Stimulated activated CD8-positive, alpha-beta memory T cell treated with anti-CD3 and anti-CD28 coated beads, Interleukin-4, amount 100 ng/mL, for 24 hours (primary cell): ENCODE data around the gene NFKBIL1.

Experiments
- DNase-seq: peaks from one replicate; pipeline ENCODE4 v3.0.0-alpha.2; 2020; ENCODE audit warnings: low read depth

Gene NFKBIL1

GRCh38 chr6:31559958-31560696 lies 12.7 kb downstream of the NFKBIL1 start:
- no peak for DNase-seq

- DNase-seq: no peak
These were observed 13.3 kb downstream of the NFKBIL1 start for GRCh38 chr6:31560697-31561058.

- no peak for DNase-seq
These were observed 20.3 kb downstream of the NFKBIL1 start for GRCh38 chr6:31567531-31568370.

GRCh38 chr6:31568537-31568961 lies 21.1 kb downstream of the NFKBIL1 start:
- no peak for DNase-seq

DNA sequence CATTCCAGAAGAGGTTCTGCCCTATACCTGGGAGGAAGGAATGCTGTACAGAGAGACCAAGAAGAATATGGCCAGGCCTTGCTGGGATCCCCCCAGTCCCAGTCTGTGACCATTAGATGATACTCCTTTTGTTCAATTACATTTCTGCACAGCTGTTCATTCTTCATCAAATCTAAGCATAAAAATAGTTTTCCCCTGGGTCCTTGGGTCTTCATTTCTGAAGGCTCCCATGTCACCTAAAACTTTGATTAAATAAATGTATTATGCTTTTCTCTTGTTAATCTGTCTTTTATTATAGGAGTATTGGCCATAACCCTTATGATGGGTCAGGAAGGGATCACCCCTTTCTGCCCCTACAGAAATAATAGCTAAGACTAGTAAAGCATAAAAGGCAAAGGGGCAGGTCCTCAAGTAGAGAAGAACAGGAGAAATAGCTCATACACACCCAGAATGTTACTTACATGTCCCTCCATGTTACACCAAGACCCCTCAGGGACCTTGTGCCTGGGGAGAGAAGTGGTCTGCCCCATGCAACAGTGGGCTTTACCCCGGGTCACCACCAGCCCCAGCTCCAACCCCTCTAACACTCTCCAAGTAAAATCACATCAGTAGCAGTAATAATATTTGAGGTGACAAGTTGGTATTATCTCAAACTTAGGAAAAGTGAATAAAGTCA lies 22.6 kb downstream of the NFKBIL1 start:
- DNase-seq: no peak

DNA sequence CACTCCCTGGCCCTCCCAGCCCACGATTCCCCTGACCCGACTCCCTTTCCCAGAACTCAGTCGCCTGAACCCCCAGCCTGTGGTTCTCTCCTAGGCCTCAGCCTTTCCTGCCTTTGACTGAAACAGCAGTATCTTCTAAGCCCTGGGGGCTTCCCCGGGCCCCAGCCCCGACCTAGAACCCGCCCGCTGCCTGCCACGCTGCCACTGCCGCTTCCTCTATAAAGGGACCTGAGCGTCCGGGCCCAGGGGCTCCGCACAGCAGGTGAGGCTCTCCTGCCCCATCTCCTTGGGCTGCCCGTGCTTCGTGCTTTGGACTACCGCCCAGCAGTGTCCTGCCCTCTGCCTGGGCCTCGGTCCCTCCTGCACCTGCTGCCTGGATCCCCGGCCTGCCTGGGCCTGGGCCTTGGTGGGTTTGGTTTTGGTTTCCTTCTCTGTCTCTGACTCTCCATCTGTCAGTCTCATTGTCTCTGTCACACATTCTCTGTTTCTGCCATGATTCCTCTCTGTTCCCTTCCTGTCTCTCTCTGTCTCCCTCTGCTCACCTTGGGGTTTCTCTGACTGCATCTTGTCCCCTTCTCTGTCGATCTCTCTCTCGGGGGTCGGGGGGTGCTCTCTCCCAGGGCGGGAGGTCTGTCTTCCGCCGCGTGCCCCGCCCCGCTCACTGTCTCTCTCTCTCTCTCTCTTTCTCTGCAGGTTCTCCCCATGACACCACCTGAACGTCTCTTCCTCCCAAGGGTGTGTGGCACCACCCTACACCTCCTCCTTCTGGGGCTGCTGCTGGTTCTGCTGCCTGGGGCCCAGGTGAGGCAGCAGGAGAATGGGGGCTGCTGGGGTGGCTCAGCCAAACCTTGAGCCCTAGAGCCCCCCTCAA lies 24.9 kb downstream of the NFKBIL1 start, which contains the start of gene LTA:
LTA (plus strand) TSS at position 249 of the 871 bp plus-strand sequence; CDS start at position 703, 454 bp downstream.
- DNase-seq: peak; percentile 73

DNA sequence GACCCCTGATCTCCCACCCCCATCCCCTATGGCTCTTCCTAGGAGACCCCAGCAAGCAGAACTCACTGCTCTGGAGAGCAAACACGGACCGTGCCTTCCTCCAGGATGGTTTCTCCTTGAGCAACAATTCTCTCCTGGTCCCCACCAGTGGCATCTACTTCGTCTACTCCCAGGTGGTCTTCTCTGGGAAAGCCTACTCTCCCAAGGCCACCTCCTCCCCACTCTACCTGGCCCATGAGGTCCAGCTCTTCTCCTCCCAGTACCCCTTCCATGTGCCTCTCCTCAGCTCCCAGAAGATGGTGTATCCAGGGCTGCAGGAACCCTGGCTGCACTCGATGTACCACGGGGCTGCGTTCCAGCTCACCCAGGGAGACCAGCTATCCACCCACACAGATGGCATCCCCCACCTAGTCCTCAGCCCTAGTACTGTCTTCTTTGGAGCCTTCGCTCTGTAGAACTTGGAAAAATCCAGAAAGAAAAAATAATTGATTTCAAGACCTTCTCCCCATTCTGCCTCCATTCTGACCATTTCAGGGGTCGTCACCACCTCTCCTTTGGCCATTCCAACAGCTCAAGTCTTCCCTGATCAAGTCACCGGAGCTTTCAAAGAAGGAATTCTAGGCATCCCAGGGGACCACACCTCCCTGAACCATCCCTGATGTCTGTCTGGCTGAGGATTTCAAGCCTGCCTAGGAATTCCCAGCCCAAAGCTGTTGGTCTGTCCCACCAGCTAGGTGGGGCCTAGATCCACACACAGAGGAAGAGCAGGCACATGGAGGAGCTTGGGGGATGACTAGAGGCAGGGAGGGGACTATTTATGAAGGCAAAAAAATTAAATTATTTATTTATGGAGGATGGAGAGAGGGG lies 26.1 kb downstream of the NFKBIL1 start:
- no peak for DNase-seq

DNA sequence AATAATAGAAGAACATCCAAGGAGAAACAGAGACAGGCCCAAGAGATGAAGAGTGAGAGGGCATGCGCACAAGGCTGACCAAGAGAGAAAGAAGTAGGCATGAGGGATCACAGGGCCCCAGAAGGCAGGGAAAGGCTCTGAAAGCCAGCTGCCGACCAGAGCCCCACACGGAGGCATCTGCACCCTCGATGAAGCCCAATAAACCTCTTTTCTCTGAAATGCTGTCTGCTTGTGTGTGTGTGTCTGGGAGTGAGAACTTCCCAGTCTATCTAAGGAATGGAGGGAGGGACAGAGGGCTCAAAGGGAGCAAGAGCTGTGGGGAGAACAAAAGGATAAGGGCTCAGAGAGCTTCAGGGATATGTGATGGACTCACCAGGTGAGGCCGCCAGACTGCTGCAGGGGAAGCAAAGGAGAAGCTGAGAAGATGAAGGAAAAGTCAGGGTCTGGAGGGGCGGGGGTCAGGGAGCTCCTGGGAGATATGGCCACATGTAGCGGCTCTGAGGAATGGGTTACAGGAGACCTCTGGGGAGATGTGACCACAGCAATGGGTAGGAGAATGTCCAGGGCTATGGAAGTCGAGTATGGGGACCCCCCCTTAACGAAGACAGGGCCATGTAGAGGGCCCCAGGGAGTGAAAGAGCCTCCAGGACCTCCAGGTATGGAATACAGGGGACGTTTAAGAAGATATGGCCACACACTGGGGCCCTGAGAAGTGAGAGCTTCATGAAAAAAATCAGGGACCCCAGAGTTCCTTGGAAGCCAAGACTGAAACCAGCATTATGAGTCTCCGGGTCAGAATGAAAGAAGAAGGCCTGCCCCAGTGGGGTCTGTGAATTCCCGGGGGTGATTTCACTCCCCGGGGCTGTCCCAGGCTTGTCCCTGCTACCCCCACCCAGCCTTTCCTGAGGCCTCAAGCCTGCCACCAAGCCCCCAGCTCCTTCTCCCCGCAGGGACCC lies 27.0 kb downstream of the NFKBIL1 start:
- DNase-seq: no peak

- DNase-seq: peak; percentile 67
These were observed 28.0 kb downstream of the NFKBIL1 start, which contains the start of gene TNF for GRCh38 chr6:31575335-31575901. TSS of gene TNF (plus strand) at chr6:31575565. CDS start at chr6:31575742, 177 bp downstream.

DNA sequence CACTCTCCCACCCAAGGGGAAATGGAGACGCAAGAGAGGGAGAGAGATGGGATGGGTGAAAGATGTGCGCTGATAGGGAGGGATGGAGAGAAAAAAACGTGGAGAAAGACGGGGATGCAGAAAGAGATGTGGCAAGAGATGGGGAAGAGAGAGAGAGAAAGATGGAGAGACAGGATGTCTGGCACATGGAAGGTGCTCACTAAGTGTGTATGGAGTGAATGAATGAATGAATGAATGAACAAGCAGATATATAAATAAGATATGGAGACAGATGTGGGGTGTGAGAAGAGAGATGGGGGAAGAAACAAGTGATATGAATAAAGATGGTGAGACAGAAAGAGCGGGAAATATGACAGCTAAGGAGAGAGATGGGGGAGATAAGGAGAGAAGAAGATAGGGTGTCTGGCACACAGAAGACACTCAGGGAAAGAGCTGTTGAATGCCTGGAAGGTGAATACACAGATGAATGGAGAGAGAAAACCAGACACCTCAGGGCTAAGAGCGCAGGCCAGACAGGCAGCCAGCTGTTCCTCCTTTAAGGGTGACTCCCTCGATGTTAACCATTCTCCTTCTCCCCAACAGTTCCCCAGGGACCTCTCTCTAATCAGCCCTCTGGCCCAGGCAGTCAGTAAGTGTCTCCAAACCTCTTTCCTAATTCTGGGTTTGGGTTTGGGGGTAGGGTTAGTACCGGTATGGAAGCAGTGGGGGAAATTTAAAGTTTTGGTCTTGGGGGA lies 28.7 kb downstream of the NFKBIL1 start:
- no peak for DNase-seq

DNA sequence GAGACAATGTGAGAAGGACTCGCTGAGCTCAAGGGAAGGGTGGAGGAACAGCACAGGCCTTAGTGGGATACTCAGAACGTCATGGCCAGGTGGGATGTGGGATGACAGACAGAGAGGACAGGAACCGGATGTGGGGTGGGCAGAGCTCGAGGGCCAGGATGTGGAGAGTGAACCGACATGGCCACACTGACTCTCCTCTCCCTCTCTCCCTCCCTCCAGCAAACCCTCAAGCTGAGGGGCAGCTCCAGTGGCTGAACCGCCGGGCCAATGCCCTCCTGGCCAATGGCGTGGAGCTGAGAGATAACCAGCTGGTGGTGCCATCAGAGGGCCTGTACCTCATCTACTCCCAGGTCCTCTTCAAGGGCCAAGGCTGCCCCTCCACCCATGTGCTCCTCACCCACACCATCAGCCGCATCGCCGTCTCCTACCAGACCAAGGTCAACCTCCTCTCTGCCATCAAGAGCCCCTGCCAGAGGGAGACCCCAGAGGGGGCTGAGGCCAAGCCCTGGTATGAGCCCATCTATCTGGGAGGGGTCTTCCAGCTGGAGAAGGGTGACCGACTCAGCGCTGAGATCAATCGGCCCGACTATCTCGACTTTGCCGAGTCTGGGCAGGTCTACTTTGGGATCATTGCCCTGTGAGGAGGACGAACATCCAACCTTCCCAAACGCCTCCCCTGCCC lies 29.6 kb downstream of the NFKBIL1 start:
- DNase-seq: no peak

DNA sequence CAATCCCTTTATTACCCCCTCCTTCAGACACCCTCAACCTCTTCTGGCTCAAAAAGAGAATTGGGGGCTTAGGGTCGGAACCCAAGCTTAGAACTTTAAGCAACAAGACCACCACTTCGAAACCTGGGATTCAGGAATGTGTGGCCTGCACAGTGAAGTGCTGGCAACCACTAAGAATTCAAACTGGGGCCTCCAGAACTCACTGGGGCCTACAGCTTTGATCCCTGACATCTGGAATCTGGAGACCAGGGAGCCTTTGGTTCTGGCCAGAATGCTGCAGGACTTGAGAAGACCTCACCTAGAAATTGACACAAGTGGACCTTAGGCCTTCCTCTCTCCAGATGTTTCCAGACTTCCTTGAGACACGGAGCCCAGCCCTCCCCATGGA lies 30.2 kb downstream of the NFKBIL1 start:
- DNase-seq: no peak

- DNase-seq: no peak
These were observed 31.0 kb downstream of the NFKBIL1 start for GRCh38 chr6:31578184-31579118.

DNA sequence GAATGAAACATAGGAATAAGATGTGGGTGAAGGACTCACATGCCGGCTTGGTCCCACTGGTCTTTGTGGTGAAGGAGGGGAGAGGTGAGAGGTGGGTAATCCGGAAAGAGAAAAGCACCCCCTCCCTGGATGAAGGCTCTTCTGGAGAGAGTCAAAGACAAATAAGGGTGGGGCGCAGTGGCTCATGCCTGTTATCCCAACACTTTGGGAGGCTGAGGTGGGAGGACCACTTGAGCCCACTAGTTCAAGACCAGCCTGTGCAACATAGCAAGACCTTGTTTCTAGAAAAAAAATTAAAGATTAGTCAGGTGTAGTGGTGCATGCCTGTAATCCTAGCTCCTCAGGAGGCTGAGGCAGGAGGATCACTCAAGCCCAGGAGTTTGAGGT lies 31.7 kb downstream of the NFKBIL1 start:
- DNase-seq: no peak

GRCh38 chr6:31579546-31580437 lies 32.4 kb downstream of the NFKBIL1 start:
- DNase-seq: no peak

DNA sequence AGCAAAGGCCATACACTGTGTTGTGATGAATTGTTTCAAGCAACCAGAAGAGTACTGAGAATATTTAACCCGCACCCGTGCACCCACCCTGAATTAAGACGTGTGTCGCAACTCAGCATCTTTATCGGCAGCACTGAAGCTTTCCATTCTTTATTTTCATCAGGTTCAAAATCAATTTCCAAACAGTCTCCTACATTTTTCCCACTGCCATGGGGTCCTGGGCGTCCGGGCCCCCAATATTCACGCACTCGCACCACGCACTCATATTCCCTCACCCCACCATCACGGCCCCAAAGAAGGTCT lies 33.0 kb downstream of the NFKBIL1 start:
- no peak for DNase-seq
